Memory B cell (primary cell): ENCODE results near the gene FSTL1.

Experiments used
- ATAC-seq: fragments of 150-1000 bp; cut with Tn5 transposase; 2 replicates; pipeline ENCODE4 v1.10.0; 2021; ENCODE audit warnings: low read depth, mild to moderate bottlenecking, moderate library complexity
- DNase-seq, 2 donors: peaks; one replicate each; pipeline ENCODE4 v3.0.0; 2022; ENCODE audit warnings: low spot score in 2 of 2
- H3K27ac Mint-ChIP-seq: one replicate; pipeline ENCODE4 v1.8.0; 2022; ENCODE audit warnings: mild to moderate bottlenecking, moderate library complexity, mixed read lengths
- H3K27me3 Mint-ChIP-seq: one replicate; pipeline ENCODE4 v1.8.0; 2022; ENCODE audit warnings: mixed read lengths
- H3K36me3 Mint-ChIP-seq: one replicate; pipeline ENCODE4 v1.8.0; 2022; ENCODE audit warnings: mild to moderate bottlenecking, mixed read lengths
- H3K4me1 Mint-ChIP-seq: one replicate; pipeline ENCODE4 v1.8.0; 2022; ENCODE audit warnings: mixed read lengths
- H3K4me3 Mint-ChIP-seq: one replicate; pipeline ENCODE4 v1.8.0; 2022; ENCODE audit warnings: mild to moderate bottlenecking, moderate library complexity, mixed read lengths
- H3K9me3 Mint-ChIP-seq: one replicate; pipeline ENCODE4 v1.8.0; 2022; ENCODE audit warnings: mixed read lengths

Gene FSTL1

DNA sequence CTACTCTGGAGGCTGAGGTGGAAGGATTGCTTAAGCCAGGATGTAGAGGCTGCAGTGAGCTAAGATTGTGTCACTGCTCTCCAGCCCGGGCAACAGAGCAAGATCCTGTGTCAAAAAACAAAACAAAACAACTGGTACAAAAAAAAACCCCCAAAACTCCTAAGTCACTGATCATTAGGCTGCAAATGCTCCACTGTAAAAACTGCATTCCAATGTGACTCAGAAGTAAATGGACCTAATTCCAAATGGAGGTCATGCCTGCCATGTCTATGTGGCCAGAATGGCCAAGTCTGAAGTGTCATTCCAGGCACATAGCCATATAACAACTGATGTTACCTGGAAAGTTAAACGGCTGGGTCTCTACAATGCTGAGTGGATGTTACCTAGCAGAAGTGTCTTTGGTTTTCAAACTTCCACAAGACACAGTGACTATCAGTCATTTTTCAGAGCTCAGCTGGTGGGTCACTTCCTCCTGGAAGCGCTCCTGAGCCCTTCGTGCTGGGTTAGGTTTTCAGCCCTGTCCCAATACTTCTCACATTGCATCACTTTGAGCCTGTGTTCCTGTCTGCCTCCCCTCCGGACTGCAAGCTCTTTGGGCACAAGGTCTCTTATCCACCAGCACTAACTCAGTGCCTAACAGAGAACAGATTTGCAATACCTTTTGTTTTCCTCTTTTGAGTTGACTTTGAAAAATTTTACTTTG, 10.6 kb downstream of the FSTL1 start:
- Mint-ChIP-seq H3K9me3 (no peaks in the 10 kb centered on the region), H3K36me3 (no peaks in the 10 kb centered on the region), H3K4me3 (no peak overlapping the region), H3K27me3 (peaks cover 11% of the 10 kb centered on the region), H3K27ac (no peak overlapping the region), H3K4me1 (no peaks in the 10 kb centered on the region)
- DNase-seq (no peak), ATAC-seq (no peak)

DNA sequence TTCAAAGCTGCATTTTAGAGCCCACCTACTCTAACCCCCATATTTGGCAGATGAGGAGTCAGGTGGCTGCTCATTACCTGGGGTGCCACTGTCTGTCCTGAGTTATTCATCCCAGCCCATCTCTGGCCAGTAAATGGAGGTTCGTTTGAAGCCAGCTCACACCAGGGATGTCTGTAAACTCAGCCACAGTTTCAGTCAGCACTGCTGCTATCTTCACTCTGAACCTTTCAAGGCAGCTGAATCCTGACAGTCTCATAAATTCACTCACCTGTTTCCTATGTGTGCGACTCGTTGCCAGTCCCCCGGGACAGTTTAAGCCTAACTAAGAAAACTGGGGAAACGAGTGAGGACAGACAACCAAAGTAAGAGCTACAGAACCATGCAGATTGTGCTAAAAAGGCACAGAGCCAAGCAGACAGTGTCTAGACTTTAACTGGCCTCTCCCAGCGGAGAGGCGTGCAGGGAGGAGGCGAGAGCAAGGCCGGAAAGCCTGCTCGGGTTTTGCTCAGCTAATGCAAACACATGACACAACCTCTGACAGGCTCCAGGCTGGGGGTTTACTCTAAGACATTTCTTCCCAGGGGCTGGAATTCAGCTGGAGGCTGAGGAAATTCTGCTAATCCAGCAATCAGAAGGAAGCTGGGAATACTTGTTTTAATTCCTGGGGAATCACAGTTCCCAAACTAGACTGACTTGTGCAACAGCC, 12.0 kb downstream of the FSTL1 start:
- Mint-ChIP-seq H3K27ac (no peak overlapping the region), H3K9me3 (no peaks in the 10 kb centered on the region), H3K36me3 (no peaks in the 10 kb centered on the region), H3K27me3 (peaks cover 13% of the 10 kb centered on the region), H3K4me3 (no peak overlapping the region), H3K4me1 (no peaks in the 10 kb centered on the region)
- DNase-seq (no peak), ATAC-seq (no peak)

DNA sequence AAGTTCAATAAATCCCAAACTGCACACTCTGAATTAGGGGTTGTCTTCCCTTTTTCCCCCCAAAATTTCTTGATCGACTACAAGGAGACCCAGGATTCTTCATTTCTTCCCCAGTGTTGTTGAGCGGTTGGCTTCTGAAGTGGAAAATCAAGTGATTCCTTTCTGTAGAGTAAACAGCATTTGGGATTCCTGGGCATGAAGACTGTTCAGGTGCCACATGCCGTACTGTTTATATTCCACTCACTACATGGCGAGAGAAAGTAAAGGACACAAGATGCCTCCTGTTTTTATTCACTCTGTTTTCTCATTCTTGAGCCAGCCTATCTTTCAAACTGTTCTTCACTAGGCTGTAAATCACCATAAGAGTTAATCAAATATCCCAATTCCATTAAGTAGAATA, 12.6 kb downstream of the FSTL1 start:
- no peak for ATAC-seq
- no peak overlapping the region for H3K4me3 Mint-ChIP-seq

DNA sequence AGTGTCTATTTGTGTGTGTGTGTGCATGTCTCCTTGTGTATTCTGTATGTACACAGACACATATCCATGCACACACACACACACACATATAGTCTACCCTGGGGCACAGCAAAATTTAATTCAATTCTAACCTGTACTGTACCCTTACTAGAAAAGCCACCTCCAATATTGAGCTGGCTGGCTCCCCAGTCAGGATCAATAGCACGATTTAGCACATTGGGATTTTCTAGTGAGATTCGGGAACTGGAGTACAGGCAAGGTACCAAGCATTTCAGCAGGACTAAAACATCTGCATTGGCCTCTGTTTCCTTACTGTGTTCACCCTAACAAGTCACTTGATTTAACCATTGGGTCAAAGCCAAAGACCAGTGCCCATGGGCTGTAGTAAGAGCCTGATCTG, 13.2 kb downstream of the FSTL1 start:
- Mint-ChIP-seq H3K27me3 (peaks cover 19% of the 10 kb centered on the region), H3K4me1 (no peaks in the 10 kb centered on the region), H3K4me3 (no peak overlapping the region), H3K9me3 (no peaks in the 10 kb centered on the region), H3K36me3 (no peaks in the 10 kb centered on the region), H3K27ac (no peak overlapping the region)
- no peak for ATAC-seq
- DNase-seq, result no peak

More for the DNA sequence above, 12.6 kb downstream of the FSTL1 start:
- H3K27ac Mint-ChIP-seq, result no peak overlapping the region
- H3K36me3 Mint-ChIP-seq, result no peaks in the 10 kb centered on the region
- DNase-seq, result no peak
- no peaks in the 10 kb centered on the region for H3K4me1 Mint-ChIP-seq
- H3K27me3 Mint-ChIP-seq, result peaks cover 17% of the 10 kb centered on the region
- H3K9me3 Mint-ChIP-seq, result no peaks in the 10 kb centered on the region

DNA sequence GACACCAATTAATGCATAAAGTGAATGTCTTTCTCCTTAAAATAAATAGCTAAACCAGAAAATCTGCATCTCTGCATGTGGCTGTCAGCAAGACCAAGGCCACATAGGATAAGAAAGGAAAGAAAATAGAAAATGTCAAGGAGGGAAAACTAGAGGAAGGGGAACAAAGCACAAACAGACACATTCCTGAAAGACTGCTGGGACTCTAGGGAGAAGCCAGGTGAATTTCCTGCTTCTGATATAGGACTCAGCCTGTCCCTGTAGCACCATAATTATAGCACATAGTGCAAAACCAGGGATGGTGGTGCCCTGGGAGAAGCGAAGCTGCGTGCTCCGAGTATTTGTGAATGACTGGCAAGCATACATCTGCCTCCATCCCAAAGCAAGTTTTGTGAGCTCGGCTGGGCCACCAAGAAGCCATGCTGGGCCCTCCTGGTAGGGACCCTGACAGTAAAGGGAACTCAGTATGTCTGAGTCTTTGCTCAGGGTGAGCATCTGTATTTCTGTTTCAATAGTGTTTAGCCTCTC, 14.2 kb downstream of the FSTL1 start:
- Mint-ChIP-seq H3K27me3 (peaks cover 19% of the 10 kb centered on the region), H3K9me3 (no peaks in the 10 kb centered on the region), H3K4me3 (no peak overlapping the region), H3K27ac (no peak overlapping the region), H3K36me3 (no peaks in the 10 kb centered on the region), H3K4me1 (no peaks in the 10 kb centered on the region)
- ATAC-seq, result no peak
- DNase-seq, result no peak

DNA sequence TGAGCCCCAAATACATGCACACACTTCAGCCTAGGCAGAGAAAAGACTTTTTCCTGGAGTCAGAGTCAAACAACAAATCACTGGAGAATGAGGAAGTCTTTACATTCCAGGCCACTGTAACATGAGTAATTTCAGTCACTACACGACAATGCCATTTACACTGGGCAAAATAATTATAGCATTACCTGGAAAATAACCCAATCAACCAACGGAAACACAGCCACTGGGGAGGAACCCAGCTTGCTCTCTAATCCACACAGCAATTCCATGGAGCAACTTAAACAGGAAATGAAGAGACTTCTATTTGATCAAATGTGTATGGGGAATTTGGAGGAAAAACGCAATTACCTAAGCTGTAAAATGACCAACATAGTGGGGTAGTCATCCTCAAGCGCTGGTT, 15.2 kb downstream of the FSTL1 start:
- Mint-ChIP-seq H3K36me3 (no peaks in the 10 kb centered on the region), H3K9me3 (no peaks in the 10 kb centered on the region), H3K27me3 (peaks cover 15% of the 10 kb centered on the region), H3K27ac (no peak overlapping the region), H3K4me3 (no peak overlapping the region), H3K4me1 (no peaks in the 10 kb centered on the region)
- DNase-seq (no peak), ATAC-seq (no peak)

DNA sequence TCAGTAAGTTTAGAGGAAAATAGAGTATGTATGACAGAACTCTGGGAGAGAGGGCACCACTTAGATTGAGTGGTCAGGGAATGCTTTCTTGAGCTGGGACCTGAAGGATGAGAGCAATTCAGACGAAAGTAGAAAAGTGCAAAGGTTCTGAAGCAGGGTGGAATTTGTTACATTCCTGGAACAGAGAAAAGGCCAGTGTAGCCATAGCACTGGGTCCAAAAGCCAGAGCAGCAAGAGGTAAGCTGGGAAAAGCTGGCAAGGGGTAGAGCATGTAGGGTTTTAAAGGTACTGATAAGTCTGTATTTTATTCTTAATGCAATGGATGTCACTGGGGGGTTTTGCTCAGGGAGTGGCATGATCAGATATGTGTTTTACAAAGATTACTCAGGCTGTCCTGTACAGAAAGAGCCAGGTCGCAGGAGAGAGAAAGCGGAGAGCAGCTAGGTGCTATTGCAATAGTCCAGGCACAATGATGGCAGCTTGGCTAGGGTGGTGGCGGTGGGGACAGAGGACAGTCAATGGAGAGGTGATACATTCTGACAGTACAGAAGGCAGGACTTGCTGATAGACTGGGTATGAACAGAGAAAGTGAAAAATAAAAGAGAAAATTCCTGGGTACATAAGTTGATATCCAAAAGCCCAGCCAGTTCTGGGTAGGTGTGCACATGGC, 17.0 kb downstream of the FSTL1 start:
- DNase-seq (no peak), ATAC-seq (no peak)
- Mint-ChIP-seq H3K4me3 (no peak overlapping the region), H3K27ac (no peak overlapping the region), H3K36me3 (no peaks in the 10 kb centered on the region), H3K4me1 (no peaks in the 10 kb centered on the region), H3K27me3 (peaks cover 15% of the 10 kb centered on the region), H3K9me3 (no peaks in the 10 kb centered on the region)

DNA sequence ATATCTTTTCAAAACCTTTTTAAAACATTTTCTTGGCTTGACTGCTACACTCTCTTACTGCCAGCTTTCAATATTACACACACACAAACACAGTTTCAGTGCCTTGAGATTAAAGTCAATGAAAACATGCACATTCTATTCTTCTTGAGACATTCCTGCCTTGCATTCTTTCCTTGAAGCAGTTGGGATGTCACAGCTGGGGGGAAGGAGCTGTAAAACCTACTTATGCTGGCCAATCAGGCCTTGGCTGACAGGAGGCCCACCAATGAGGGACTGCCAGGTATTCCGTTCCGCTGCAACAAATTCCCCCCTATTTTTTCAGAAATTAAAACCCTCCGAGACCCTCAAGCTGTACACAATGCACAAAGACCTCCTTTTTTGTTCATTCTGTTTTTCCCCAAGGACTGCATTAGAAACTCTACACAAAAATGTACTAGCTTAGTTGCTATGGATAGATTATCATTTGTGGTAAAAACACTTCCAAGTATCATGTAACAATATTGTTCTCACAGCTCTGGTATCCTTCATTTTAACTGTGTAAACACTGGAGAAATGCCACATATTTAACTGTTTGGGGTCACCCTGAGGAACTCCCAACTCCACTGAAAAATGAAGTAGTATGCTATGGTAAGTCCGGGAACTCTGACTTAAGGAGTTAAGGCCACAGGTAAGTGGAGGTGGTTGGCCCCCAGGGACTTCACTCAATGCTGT, 18.5 kb downstream of the FSTL1 start:
- Mint-ChIP-seq H3K27ac (no peak overlapping the region), H3K36me3 (no peaks in the 10 kb centered on the region), H3K27me3 (peaks cover 18% of the 10 kb centered on the region), H3K4me1 (no peaks in the 10 kb centered on the region), H3K9me3 (no peaks in the 10 kb centered on the region), H3K4me3 (no peak overlapping the region)
- no peak for ATAC-seq
- no peak for DNase-seq

DNA sequence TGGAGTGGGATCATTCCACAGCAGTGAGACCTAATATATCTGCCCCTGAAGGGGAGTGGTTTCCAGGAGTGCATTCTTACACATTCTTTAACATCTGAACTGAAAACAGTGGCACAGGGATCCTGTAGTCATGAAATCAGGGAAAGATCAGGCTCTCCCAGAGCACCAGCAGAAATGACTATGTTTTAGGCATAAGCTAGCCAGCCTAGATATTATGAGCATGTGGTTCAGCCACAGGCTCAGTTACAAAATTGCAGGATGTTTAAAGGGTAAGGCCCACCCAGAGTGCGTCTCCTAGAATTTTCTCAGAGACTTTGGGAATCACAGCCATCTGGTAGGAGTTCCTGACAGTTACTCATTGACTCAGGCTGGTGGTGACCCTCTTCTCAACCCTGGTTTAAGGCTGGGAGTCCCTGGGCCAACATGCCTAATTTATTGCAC, 20.9 kb downstream of the FSTL1 start:
- Mint-ChIP-seq H3K36me3 (no peaks in the 10 kb centered on the region), H3K27me3 (peaks cover 16% of the 10 kb centered on the region), H3K4me1 (no peaks in the 10 kb centered on the region), H3K9me3 (no peaks in the 10 kb centered on the region), H3K4me3 (no peak overlapping the region), H3K27ac (no peak overlapping the region)
- ATAC-seq (no peak), DNase-seq (no peak)

DNA sequence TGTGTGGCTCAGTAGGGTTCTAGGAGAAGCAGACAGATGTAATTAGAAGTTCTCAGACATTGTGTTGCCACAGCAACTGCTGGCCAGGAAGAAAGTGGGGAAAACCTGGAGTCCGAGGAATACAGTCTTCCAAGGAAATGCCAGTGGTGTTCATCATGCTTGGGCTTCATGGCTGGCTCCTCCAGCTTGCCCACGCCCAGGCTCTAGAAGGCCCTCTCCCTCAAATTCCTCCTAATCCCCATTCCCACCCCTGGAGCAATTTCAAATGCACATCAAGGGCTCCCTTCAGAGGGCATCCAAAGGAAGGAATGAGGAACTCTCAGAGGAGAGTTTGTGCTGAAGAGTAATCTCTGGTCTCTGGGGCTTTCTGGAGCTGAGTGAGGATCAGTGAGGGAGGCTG, 21.9 kb downstream of the FSTL1 start:
- no peak for DNase-seq
- Mint-ChIP-seq H3K9me3 (no peaks in the 10 kb centered on the region), H3K4me3 (no peak overlapping the region), H3K4me1 (no peaks in the 10 kb centered on the region), H3K36me3 (no peaks in the 10 kb centered on the region), H3K27me3 (peaks cover 22% of the 10 kb centered on the region), H3K27ac (no peak overlapping the region)
- no peak for ATAC-seq

DNA sequence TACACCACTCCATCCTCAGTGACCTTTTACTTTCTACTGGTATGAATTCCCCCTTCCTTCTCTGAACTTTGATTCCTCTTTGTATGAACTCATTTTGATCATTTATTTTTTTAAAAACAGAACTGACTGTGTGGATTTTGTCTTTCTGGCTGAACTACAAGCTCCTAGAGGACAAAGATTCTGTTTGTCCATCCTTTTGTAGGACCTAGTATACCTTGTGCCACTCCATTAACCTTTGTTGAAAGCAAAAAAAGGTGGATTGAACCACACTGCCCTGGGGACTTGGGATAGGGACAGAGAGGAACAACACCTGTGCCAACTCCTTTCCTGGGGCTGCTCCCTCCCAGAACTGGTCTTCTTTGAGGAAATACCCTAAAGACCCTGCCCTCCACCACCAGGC, 23.6 kb downstream of the FSTL1 start:
- DNase-seq (no peak), ATAC-seq (no peak)
- H3K9me3 Mint-ChIP-seq, result no peaks in the 10 kb centered on the region
- H3K4me3 Mint-ChIP-seq, result no peak overlapping the region
- no peaks in the 10 kb centered on the region for H3K36me3 Mint-ChIP-seq
- H3K27ac Mint-ChIP-seq, result no peak overlapping the region
- H3K27me3 Mint-ChIP-seq, result peaks cover 15% of the 10 kb centered on the region
- H3K4me1 Mint-ChIP-seq, result no peaks in the 10 kb centered on the region

DNA sequence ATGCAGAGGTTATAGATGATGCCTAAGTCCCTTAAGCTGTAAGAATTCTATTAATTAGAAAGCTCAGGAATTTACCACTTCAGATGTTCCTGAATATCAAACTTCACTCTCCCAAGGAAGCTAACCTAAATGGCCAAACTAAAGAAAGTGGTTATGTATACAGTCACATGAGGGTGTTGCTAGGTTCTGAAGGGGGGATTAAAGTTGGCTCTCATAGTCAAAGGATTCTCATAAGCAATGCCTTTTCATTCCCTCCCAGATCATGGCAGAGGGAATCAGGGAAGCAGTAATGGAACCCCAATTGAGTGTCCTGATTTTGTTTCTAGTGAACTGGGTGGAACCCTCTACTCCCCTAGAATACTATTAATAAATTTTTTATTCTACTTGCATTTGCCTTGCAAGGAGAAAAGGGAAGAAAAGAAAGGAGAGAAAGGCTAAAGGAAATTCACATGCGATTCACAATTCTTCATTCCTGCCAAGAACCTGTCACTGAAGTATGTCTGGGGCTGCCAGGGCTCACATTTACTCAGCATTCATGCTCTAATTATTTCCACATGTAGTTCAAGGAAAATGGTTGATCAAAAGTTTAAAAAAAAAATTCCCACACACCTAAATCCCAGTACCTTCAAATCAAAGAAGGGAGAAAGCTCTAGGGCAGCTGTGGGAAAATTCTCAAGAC, 25.1 kb downstream of the FSTL1 start:
- H3K27ac Mint-ChIP-seq, result no peak overlapping the region
- no peak for DNase-seq

DNA sequence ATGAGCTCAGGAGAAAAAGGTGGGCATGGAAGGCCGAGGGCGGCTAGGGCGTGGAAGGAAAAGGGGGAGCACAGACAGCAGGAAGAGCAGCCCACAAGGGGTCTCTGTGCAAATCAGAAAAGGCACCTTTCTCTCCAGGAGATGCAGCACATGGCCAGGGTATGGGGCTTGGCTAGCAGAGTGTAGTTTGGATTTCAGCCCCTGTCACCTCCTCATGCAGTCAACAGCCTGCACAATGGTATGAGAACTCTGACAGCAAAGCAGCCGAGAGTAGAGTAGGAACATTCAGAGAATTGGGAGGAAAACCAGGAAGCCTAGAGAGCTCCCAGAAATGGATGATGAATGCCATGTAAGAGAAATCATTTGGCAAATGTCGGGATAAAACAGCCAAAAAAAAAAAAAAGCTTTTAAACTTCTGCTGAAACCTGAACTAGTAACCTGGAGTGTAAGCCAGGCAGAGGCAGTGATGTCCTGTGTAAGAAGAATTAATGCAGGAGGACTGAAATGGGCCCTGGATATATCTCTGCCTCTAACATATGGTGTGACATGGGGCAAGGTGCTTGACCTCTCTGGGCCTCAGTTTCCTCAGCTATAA, 25.7 kb downstream of the FSTL1 start:
- Mint-ChIP-seq H3K4me1 (no peaks in the 10 kb centered on the region), H3K4me3 (no peak overlapping the region), H3K27ac (no peak overlapping the region), H3K27me3 (peaks cover 14% of the 10 kb centered on the region), H3K9me3 (no peaks in the 10 kb centered on the region), H3K36me3 (no peaks in the 10 kb centered on the region)
- ATAC-seq (no peak), DNase-seq (no peak)

More for the DNA sequence above, 25.1 kb downstream of the FSTL1 start:
- no peaks in the 10 kb centered on the region for H3K4me1 Mint-ChIP-seq
- H3K27me3 Mint-ChIP-seq, result peaks cover 15% of the 10 kb centered on the region
- no peaks in the 10 kb centered on the region for H3K36me3 Mint-ChIP-seq
- ATAC-seq, result no peak
- no peak overlapping the region for H3K4me3 Mint-ChIP-seq
- H3K9me3 Mint-ChIP-seq, result no peaks in the 10 kb centered on the region
